22Rv1 (cell line): Measurements from ENCODE around the gene ENO4.

Source experiments
- CTCF ChIP-seq: fragments of 450-650 bp; IDR thresholded peaks from 2 replicates; pipeline ENCODE4 v1.5.1; 2017; ENCODE audit warnings: mild to moderate bottlenecking
- ZFX ChIP-seq: fragments of 450-650 bp; IDR thresholded peaks from 2 replicates; pipeline ENCODE4 v1.6.1; 2017; ENCODE audit warnings: antibody characterized with exemption, borderline replicate concordance

- no peak for TF ChIP-seq CTCF
- no peak for TF ChIP-seq ZFX
These were observed 23.8 kb downstream of the ENO4 start for GRCh38 chr10:116873134-116873533.
